DOHH2 (cell line): Measurements from ENCODE around the gene SLC16A5.

Source experiments
- H3F3A ChIP-seq: fragments of 200-600 bp; sonication (generic), shearing (Covaris generic); 2 replicates; pipeline ENCODE4 v1.6.0; 2016; ENCODE audit warnings: antibody characterized with exemption, mild to moderate bottlenecking; ENCODE audit not compliant: control insufficient read depth, insufficient read depth
- H3K27ac ChIP-seq: fragments of 200-600 bp; sonication (generic); 2 replicates; pipeline ENCODE4 v1.5.1; 2014; ENCODE audit warnings: low read depth, mild to moderate bottlenecking, low read length, moderate library complexity
- H3K27me3 ChIP-seq: fragments of 200-600 bp; sonication (generic); 2 replicates; pipeline ENCODE4 v1.6.1; 2014; ENCODE audit warnings: mild to moderate bottlenecking, low read length, mixed read lengths; ENCODE audit not compliant: control insufficient read depth
- H3K36me3 ChIP-seq: fragments of 200-600 bp; sonication (generic); 2 replicates; pipeline ENCODE4 v1.6.1; 2014; ENCODE audit warnings: mild to moderate bottlenecking, low read length, moderate library complexity, mixed read lengths; ENCODE audit not compliant: control insufficient read depth
- H3K4me1 ChIP-seq: fragments of 200-600 bp; sonication (generic); 2 replicates; pipeline ENCODE4 v1.6.1; 2014; ENCODE audit warnings: mild to moderate bottlenecking, low read length, mixed read lengths; ENCODE audit not compliant: control insufficient read depth
- H3K4me2 ChIP-seq: fragments of 200-600 bp; sonication (generic); 2 replicates; pipeline ENCODE4 v1.6.0; 2014; ENCODE audit warnings: mild to moderate bottlenecking, low read length, moderate library complexity
- H3K4me3 ChIP-seq: fragments of 200-600 bp; sonication (generic); 2 replicates; pipeline ENCODE4 v1.5.1; 2014; ENCODE audit warnings: mild to moderate bottlenecking, low read length, mixed read lengths
- H3K79me2 ChIP-seq: fragments of 200-600 bp; sonication (generic); 2 replicates; pipeline ENCODE4 v1.6.1; 2014; ENCODE audit warnings: mild to moderate bottlenecking, low read length, mixed read lengths; ENCODE audit not compliant: control insufficient read depth
- H3K9me2 ChIP-seq: fragments of 200-600 bp; sonication (generic); replicated peaks from 2 replicates; pipeline ENCODE4 v1.6.1; 2014; ENCODE audit warnings: mild to moderate bottlenecking, low read length, mixed read lengths; ENCODE audit not compliant: control insufficient read depth
- H3K9me3 ChIP-seq: fragments of 200-600 bp; sonication (generic); 2 replicates; pipeline ENCODE4 v1.6.1; 2014; ENCODE audit warnings: antibody characterized with exemption, low read length, mixed read lengths; ENCODE audit not compliant: control insufficient read depth, insufficient read depth
- H4K20me1 ChIP-seq: fragments of 200-600 bp; sonication (generic); 2 replicates; pipeline ENCODE4 v1.6.0; 2014; ENCODE audit warnings: low read depth, mild to moderate bottlenecking, antibody characterized with exemption, low read length, moderate library complexity; ENCODE audit not compliant: control insufficient read depth, insufficient read depth
- CTCF ChIP-seq: fragments of 200-600 bp; sonication (generic); IDR thresholded peaks from one replicate; pipeline ENCODE4 v1.5.1; 2014; ENCODE audit warnings: antibody characterized with exemption, mild to moderate bottlenecking, low read depth, low read length; ENCODE audit not compliant: poor library complexity, severe bottlenecking
- EZH2phosphoT487 ChIP-seq: fragments of 200-600 bp; sonication (generic); IDR thresholded peaks from 2 replicates; pipeline ENCODE4 v1.6.1; 2017; ENCODE audit warnings: borderline replicate concordance, mild to moderate bottlenecking, antibody characterized with exemption, low read length, moderate library complexity, mixed read lengths

SLC16A5 gene

DNA sequence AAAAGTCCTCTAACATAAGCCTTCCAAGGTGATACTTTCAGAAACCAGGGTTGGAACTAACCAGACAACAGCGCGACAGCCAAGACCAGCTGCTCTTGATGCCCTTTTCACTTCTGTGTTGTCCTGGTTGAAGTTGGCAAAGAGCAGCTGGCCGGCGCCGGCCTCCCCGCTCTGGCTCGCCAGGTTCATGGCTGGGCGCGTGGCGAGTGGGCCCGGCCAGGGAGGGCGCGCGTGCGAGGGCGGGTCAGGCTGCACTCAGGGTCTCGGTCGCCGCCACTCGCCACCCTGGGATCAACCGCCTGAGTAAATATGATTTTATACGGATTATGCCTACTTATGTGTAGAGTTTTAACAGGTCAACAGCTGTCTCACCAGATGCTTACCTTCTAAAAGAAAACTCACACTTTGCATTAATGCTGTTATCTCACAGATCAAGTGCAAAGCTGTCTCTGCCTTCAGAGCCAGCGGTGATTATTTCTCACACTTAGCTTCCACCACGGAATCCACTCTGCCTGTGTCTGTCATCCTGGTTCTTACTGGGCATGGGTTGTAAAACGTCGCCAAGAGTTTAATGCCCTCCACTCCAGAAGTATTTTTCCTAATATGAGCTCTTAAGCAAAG lies 27.2 kb upstream of the SLC16A5 start:
- Histone ChIP-seq H3K4me3 (no peak overlapping the region), H3F3A (no peaks in the 10 kb centered on the region), H3K9me2 (no peaks in the 10 kb centered on the region), H3K9me3 (no peaks in the 10 kb centered on the region), H4K20me1 (no peaks in the 10 kb centered on the region), H3K4me1 (no peaks in the 10 kb centered on the region), H3K27ac (no peak overlapping the region), H3K27me3 (no peaks in the 10 kb centered on the region), H3K79me2 (no peaks in the 10 kb centered on the region), H3K4me2 (no peak overlapping the region), H3K36me3 (peaks cover 21% of the 10 kb centered on the region)
- TF ChIP-seq EZH2phosphoT487, result no peak
- no peak for TF ChIP-seq CTCF

DNA sequence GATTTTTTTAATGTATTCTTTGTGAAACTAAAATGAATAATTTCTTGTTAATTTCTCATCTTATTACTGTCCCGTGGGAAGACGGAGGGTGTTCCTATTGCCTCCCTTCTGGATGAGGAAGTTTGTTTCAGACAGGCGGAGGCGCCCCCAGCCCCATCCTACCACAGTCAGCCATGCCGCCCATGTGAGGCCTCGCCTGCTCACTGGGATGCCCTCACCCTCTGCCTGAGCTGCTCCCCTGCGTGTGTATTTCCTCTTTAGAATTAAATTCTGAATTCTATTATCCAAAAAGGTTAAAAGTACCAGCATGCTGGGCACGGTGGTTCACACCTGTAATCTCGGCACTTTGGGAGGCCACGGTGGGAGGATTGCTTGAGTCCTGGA lies 26.7 kb upstream of the SLC16A5 start:
- H3F3A ChIP-seq, result no peaks in the 10 kb centered on the region
- H4K20me1 ChIP-seq, result no peaks in the 10 kb centered on the region
- no peaks in the 10 kb centered on the region for H3K9me3 ChIP-seq
- no peak for TF ChIP-seq EZH2phosphoT487
- no peaks in the 10 kb centered on the region for H3K9me2 ChIP-seq
- H3K79me2 ChIP-seq, result no peaks in the 10 kb centered on the region
- H3K36me3 ChIP-seq, result peaks cover 21% of the 10 kb centered on the region
- H3K4me1 ChIP-seq, result no peaks in the 10 kb centered on the region
- no peak overlapping the region for H3K4me3 ChIP-seq
- H3K4me2 ChIP-seq, result no peak overlapping the region
- H3K27me3 ChIP-seq, result no peaks in the 10 kb centered on the region
- no peak overlapping the region for H3K27ac ChIP-seq

DNA sequence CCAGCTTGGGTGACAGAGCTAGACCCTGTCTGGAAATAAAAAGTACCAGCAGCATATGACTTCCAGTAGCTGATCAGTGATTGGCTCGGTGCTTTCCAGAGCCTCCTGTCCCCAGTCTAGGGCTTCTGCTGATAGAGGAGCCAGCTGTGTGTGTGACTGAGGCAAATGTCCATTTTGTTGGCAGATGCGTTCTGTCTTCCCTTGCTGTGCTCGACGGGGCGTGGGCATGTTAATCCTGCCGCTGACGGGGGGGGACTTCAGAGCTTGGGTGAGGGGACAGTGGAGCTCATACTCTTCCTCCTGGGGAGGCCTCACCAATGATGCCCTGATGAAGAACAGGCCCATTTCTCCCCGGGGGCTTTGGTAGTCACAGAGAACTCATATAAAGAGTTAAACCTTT lies 26.1 kb upstream of the SLC16A5 start:
- H4K20me1 ChIP-seq, result no peaks in the 10 kb centered on the region
- no peaks in the 10 kb centered on the region for H3K9me2 ChIP-seq
- no peaks in the 10 kb centered on the region for H3K9me3 ChIP-seq
- TF ChIP-seq EZH2phosphoT487, result no peak
- TF ChIP-seq CTCF, result no peak
- no peak overlapping the region for H3K4me3 ChIP-seq
- H3K27ac ChIP-seq, result no peak overlapping the region
- H3K27me3 ChIP-seq, result no peaks in the 10 kb centered on the region
- H3F3A ChIP-seq, result no peaks in the 10 kb centered on the region
- no peak overlapping the region for H3K4me2 ChIP-seq
- H3K79me2 ChIP-seq, result no peaks in the 10 kb centered on the region
- no peaks in the 10 kb centered on the region for H3K4me1 ChIP-seq
- H3K36me3 ChIP-seq, result peaks cover 21% of the 10 kb centered on the region

GRCh38 chr17:75063201-75063600 lies 24.6 kb upstream of the SLC16A5 start:
- peaks cover 21% of the 10 kb centered on the region for H3K36me3 ChIP-seq
- no peak overlapping the region for H3K4me3 ChIP-seq
- TF ChIP-seq CTCF, result no peak
- no peak for TF ChIP-seq EZH2phosphoT487
- H3K79me2 ChIP-seq, result no peaks in the 10 kb centered on the region
- H3K4me1 ChIP-seq, result no peaks in the 10 kb centered on the region
- no peaks in the 10 kb centered on the region for H3K27me3 ChIP-seq
- H3K4me2 ChIP-seq, result no peak overlapping the region
- H3K27ac ChIP-seq, result no peak overlapping the region
- no peaks in the 10 kb centered on the region for H3F3A ChIP-seq
- H3K9me3 ChIP-seq, result no peaks in the 10 kb centered on the region
- no peaks in the 10 kb centered on the region for H4K20me1 ChIP-seq
- H3K9me2 ChIP-seq, result no peaks in the 10 kb centered on the region
